Esophagus mucosa (tissue), 1 donor: Measurements from ENCODE around the gene RCAN2. TPM values are rescaled to one million over a fixed set of nuclear protein-coding genes. Genes with fewer than 3 reads are reported as not detected.
A peak's percentile ranks its signal among the peaks of the same experiment; 100 is the strongest.

Experiments
- ATAC-seq: fragments of 200-7000 bp; cut with Tn5 transposase; one replicate; pipeline ENCODE4 v1.9.1; 2020
- total RNA-seq: library from RNA; stranded (reverse); gene quantifications from one replicate; pipeline ENCODE4 v1.2.4, GENCODE V29; 2023
- donor health status: DM: yes; HTN: yes; CAD: no.

RCAN2 gene
- total RNA-seq, 1 donor from 2014 or later: 1.00 TPM

DNA sequence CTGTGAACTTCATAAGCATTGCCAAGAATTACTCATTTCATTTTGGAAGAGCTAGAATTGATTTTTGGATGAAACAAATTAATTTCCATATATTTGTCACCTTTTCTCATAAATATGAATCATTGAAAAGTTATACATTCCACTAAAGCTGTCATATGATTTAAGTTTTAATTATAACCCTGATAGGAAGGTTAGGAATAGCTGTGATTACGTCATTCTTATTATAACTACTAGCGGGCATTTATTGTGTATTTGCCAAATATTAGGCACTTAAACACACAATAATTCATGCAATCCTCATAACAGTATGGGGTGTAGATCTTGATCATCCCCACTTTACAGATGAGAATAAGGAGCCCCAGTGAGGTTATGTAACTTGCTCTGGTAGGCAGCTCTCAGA lies 243.1 kb downstream of the RCAN2 start:
- ATAC-seq: no peak

DNA sequence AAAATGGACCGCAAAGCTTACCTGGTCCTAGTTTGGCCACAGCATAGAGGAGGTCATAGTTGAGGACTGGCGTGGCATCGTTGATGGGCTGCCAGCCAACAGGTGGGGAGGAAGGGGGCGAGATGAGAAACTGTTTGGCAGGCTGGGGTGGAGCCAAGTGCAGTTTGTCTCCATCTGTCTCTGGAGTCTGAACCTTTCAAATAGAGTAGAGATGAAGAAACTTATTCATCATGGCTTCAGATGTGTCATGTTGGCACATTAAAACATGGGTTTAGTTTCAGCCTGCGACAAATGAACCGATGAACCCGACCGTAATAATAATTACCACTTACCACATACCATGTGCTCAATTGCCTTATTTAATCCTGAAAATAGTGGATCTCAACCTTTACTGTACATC lies 244.5 kb downstream of the RCAN2 start:
- no peak for ATAC-seq

- ATAC-seq: no peak
Measured at GRCh38 chr6:46246081-46246480, 245.2 kb downstream of the RCAN2 start.

- no peak for ATAC-seq
Measured at GRCh38 chr6:46244670-46245069, 246.6 kb downstream of the RCAN2 start.

DNA sequence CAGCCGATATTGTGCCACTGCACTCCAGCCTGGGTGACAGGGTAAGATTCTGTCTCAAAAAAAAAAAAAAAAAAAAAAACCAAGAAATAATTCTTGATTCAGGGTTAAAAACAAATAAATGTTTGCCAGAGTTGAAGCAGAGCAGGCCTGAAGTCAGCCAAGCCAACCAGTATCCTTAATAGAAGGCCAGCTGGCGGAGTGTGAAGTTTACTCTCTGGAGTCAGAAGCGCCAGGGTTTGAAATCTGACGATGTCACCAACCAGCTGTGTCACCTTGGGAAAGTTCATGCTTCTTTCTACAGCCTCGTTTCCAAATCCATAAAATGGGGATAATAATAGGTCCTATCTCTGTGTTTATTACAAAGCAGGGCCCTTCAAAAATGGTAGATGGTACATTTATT lies 247.5 kb downstream of the RCAN2 start:
- no peak for ATAC-seq

DNA sequence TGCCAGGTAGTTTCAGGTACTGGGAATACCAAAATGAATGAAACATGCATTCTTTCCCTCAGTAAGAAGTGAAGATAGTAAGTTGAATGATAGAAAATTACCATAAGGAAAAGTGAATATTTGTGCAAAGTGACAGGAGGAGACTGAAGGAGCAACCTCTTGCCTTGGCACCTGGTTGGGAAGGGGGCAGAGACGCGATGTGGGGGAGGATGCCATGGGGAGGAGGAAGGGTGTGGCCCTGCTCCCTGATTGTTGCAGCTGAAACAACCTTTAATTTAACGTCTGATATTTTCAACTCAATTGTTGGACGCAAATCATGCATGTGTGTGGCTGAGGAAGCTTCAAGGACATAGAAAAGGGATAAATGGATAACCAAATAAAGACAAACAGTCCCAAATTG lies 248.3 kb downstream of the RCAN2 start:
- no peak for ATAC-seq

- ATAC-seq: no peak
Measured at GRCh38 chr6:46240866-46241565, 250.2 kb downstream of the RCAN2 start.

DNA sequence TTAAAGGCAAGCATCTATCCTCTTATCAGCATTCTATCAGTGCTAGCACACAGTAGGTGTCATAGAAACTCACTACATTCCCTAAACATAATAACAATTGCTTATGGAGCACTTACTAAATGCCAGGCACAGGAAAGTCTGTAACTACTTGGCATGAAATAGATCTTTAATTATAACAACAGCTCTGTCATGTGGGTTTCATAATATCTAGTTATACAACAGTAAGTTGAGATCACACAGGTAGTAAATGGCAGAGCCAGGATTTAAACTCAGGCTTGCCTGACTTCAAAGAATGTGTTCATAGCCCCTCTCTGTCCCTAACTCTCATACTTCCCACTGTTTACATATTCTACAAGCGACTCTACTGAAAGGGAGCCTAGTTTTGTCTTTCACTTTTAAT lies 254.5 kb downstream of the RCAN2 start:
- ATAC-seq: no peak

DNA sequence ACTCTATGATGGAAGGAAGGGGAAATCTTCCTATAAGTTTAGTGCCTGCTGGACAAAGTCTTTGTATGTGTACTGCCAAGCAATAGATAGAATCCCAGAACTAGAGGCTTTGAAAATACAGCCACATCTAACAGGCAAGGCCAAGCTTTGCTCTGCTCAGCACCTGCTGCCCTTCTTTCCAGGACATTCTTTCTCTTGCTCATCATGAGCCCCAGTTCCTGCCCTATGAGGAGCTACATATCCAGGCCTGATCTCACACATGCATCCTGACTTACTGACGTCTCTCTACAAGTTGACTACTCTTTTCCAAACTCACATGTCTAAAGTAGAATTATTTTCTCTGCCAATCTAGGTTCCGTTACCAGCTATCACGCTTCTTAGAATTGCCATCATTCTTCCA lies 256.0 kb downstream of the RCAN2 start:
- no peak for ATAC-seq

- ATAC-seq: no peak
Measured at GRCh38 chr6:46234700-46235099, 256.5 kb downstream of the RCAN2 start.

DNA sequence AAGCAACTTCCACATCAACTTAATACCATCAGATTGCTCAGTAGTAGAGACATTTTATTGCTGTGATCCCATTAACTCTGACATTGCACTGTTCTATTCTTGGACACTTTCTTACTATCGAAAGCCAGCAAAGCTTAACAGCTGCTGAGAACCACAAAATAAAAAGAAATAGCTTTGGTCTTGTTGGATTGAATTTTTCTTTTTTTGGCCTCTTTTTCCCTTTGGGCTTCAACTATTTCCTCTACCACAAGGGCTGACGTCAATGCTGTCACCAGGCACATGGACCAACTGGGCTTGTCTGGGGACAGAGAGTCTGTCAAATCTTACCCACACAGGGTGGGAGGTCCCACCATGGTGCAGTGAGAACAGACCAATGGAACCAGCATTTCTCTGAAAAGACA lies 257.1 kb downstream of the RCAN2 start:
- no peak for ATAC-seq

DNA sequence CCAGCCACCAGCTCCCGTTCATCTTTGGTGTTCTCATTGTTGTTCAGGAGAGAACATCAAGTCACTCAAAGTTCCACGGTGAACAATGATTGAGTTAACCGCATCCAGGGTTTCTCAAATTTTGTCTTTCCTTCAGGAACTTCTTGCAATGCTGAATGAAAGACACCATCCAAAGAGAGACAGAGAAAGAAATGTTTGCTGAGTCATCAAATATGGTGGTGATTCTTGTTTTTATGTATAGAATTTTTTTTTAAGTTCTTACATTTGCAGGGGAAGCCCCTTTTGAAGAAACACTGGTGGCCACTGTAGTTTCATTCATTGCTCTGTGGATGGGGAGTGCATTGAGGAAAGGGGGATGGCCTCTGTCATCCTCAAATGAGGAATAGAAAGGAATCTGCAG lies 258.1 kb downstream of the RCAN2 start:
- ATAC-seq: no peak

DNA sequence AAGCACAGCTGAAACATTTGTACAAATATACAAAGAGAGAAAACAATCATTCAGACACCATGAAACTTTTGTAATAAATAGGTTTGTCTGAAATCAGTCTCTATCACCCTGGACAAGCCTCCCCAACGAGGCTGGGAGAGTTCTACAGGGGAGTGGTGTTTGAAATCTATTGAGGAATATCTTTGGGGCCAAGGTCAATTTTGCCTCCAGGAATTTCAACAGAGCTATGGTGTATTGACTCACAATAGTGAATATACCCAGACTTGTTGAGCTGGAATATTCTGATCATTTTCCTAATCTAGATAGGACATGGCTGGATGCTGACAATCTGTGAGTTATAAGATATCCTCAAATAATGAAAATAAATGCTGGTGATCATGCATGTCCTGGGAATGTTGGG lies 269.0 kb downstream of the RCAN2 start:
- ATAC-seq: no peak

DNA sequence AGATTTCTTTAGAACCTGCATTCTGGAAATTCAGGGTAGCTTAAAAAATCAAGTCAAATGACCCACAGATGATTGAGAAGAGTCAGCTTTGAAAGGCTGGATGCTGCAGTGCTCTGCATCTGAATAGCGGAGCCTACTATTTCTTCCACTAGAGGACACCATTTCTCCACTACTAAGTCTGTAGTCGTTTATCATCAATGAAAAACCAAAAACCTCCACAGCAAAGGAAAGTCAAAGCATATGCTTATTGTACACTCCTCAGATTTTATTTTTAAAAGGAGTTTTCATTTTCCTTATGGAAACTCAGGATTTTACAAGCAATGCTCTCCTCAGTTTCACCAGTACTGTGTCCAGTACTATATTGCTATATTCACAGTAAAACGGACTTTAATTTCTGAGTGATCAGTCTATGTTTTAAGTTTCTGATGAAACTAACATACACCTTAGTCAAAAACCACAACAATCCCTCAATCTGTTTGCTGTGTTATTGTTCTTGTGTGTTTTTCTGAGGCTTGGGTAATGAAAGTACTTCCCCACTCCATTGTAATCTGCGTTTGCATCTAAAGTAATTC lies 269.9 kb downstream of the RCAN2 start:
- peak; percentile 64 for ATAC-seq

GRCh38 chr6:46220352-46221221 lies 270.7 kb downstream of the RCAN2 start:
- ATAC-seq: no peak

DNA sequence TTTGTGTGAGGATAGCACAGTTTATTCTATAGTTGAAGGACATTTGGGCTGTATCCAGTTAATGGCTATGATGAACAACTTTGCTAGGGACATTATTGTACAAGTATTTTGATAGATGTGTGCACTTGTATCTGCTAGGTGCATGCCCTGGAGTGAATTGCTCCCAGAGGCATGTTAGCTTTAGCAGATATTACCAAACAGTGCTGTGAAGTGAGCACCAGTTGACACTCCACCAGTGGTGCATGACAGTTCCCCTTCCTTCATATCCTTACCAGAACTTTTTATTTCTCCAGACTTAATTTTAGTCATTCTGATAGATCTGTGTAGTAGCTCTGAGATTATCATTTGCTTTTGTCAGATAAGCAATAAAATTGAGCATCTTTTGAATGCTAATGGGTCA lies 271.6 kb downstream of the RCAN2 start:
- no peak for ATAC-seq

- ATAC-seq: no peak
Measured at GRCh38 chr6:46218457-46218856, 272.8 kb downstream of the RCAN2 start.

DNA sequence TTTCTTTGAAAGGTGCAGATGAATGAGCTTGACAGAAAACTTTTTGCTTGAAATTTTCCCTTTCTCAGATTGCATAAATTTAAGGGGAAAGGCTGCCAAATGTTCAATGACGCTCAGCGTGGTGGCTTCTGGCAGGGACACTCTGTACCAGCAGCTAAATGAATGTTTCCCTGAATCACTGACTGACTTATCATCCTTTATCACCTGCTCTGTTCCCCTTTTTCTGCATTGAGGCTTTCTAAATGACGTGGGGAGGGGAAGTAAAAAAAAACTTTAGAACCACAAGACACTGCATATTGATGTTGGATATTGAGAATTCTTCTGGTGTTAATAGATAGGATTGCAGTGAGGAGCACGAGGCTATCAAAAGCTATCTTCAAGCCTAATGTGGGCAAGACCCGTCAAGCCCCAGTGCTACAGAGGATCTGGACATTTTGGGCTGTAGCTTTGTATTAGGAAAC lies 273.5 kb downstream of the RCAN2 start:
- ATAC-seq: peak; percentile 37

DNA sequence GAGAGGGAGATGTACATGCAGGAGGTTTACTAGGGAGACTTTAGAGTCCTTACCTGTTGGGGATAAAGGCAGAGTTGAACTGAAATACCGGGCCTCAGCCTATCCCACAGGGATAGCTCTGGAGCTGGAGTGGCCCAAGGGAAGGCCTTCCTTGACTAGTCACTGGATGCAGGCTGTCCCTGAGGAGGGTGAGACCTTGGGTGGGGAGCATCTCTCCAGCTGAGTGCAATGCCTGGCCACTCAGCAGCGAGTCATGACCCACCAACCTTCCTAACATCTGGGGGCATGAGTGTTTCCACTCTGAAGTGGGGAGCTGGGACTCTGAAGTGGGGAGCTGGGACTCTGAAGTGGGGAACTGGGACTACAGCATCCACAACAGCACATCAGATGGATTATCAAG lies 274.4 kb downstream of the RCAN2 start:
- ATAC-seq: no peak

DNA sequence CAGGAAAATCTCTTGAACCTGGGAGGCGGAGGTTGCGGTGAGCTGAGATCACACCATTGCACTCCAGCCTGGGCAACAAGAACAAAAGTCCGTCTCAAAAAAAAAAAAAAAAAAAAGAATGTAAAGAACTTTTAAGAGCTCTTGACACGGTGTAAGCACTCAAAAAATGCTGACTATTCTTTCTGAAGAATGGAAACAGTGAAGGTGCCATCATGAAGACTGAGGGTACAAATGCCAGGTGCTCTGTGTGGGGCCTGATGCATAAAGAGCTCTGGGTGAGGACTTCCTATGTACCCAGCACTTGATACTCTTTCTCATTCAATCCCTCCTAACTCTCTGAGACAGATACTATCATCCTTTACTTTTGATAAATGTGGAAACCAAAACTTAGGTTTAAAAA lies 275.5 kb downstream of the RCAN2 start:
- no peak for ATAC-seq

DNA sequence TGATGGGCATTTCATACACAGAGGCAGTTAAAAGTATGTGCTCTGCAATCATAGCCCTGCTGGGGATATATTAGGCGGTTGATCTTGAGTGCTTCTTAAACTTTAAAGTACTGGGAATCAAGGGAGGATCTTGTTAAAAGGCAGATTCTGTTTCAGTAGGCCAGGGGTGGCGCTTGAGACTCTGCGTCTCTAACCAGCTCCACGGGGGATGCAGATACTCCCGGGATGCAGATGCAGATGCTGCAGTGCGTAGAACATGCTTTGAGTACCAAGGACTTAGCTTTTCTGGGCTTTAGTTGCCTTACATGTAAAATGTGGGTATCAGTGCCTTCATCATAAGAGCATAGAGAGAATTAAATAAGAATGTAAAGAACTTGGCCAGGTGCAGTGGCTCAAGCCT lies 276.0 kb downstream of the RCAN2 start:
- ATAC-seq: no peak

- ATAC-seq: no peak
Measured at GRCh38 chr6:46211917-46212316, 279.3 kb downstream of the RCAN2 start.

- ATAC-seq: no peak
Measured at GRCh38 chr6:46210294-46210693, 281.0 kb downstream of the RCAN2 start.

- no peak for ATAC-seq
Measured at GRCh38 chr6:46208303-46208702, 282.9 kb downstream of the RCAN2 start.
